Stimulated activated CD4-positive, alpha-beta T cell treated with anti-CD3 and anti-CD28 coated beads, Interleukin-4, amount 100 ng/mL, for 48 hours (primary cell): Measurements from ENCODE around the gene PRDM2.

Experiments used
- DNase-seq, 2 donors: peaks; one replicate each; pipeline ENCODE4 v3.0.0-alpha.2; 2020; ENCODE audit warnings: low read depth in 2 of 2

Gene PRDM2

DNA sequence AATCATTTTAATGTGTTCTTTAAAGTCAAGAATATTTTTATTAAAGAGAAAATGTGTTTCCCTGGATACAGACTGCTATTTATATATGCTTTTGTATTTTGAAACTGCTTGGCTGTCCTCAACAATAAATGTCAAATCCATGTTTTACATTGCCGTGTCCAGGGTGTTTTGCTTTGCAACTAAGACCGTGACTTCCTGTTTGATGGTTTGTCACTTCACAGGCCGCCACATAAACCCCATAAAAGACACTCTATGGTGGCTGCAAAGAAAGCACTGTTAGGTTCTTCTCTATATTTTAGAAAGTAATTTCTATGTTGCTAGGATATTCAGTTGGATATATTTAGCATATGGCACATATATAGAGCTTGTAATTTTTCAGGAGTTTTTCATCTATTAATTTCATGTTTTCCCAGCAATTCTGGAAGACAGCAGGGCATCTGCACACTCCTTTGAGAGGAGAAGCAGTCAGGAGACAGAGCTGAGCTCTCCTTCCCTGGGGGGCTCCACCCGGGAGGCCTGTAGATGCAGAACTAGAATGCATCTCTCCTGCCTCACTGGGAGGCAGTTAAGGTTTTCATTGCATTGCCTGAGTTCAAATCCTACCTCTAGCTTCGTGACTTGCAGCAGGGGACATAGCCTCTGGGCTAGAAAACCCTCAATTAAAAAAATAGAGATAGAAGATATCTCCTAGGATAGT, 33.1 kb downstream of the PRDM2 start:
- DNase-seq: no peak

DNA sequence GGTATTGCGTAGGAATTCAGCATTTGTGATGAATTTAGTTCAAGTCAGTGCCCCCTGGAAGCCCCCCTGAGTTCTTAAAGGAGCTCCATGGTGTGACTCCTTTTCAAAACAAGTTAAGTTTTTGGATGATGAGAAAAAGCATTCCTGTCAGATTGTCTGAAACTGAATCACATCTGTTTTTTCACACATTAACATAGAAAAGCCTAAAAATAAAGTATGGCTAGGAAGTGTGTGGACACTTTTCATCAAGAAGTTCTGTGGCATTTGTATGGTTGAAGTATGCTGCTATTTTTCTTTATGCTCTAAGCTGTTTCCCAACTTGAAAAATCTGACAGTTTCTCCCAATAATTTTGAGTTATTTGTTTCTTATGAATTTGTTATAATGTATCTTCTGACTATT, 33.7 kb downstream of the PRDM2 start:
- no peak for DNase-seq

DNA sequence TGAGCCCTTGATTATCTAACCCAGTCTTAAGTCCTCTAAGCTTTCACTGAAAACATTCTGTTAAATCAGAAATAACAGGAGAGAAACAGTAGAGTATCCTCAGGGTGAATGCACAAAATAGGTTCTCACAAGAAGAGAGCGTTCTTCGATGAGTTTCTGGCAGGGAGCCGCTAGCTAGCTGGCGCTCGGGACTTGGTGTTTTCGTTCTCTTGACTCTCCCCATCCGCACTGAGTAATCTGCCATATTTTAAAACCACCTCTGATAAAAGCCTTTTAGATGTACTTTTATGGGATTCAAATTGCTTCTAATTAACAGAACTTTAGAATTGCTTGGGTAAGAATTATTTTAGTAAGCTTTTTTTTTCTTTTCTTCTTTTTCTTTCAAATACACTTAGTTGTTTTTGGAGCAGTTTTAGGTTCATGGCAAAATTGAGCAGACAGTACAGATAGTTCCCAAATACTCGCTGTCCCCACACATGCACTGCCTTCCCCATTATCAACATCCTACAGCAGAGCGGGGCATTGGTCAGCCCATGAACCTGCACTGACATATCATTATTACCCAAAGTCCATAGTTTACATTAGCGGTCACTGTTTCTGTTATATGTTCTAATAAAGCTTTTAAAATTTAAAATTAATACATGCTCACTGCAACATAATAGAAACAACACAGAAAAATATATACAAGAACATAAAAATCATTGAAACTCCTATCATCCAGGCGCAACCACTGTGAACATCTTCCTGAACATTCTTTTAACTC, 35.4 kb downstream of the PRDM2 start:
- no peak for DNase-seq

DNA sequence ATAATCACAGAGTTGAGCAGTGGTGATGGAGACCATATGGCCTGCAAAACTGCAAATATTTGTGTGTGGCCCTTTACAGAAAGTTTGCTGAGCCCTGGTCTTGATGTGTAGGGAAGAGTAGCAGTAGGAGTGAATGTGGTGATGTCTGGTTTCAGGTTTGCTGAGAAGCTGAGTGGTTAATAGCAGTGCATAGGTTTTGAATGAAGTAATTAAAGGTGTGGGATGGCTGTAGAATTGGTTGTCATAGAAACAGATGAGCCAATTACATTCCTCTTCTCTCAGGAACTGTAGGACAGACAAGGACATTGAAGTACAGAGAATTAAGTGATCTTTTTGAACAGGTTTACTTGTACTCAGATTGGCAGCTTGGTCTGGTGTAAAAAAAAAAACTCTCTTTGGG, 37.4 kb downstream of the PRDM2 start:
- DNase-seq: no peak

DNA sequence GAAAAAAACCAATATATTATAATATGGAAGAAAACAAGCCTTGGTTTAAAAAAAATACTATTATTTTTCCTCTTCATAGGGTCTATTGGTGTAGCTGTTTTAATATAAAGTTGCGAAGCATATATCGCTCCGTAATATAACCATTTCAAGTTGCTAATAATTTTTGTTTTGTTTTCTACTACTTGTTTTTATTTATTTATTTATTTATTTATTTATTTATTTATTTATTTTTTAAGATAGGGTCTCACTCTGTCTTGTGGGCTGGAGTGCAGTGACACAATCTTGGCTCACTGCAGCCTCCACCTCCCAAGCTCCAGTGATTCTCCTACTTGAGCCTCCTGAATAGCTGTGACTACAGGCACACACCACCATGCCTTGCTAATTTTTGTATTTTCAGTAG, 46.4 kb downstream of the PRDM2 start:
- DNase-seq: no peak

DNA sequence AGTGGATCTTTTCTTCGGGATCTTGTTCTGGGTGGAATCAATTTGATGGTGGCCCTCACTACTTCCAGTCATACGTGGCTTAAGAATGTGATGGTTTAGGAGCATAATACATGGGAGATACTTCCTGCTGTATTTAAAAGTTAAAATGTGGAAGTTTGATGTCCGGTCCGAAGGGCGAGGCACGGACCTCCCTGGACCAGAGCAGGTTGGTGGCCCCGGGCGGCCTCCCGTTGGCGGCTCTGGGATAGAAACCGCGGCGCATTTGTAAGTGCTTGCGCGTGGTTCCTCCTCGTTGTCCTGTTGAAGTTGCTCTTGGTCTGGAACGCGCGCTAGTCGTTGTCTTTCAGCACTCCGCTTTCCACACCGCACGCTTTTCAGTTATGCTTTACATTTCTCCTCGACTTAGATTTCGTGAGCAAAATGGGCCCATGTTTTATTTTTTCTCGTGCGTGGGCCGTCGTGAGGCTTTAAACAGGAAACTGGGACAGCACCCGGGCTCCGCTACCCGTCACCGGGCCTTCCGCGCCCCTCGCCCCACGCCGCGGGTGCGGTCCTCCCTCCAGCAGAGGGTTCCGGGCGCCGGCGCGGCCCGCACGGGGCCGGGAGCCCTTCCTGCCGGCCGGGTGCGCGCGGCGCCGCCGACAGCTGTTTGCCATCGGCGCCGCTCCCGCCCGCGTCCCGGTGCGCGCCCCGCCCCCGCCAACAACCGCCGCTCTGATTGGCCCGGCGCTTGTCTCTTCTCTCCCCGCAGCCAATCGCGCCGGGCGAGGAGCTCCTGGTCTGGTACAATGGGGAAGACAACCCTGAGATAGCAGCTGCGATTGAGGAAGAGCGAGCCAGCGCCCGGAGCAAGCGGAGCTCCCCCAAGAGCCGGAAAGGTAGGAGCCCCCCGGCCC, 48.9 kb downstream of the PRDM2 start:
- DNase-seq: peak; percentile 90 to 93

DNA sequence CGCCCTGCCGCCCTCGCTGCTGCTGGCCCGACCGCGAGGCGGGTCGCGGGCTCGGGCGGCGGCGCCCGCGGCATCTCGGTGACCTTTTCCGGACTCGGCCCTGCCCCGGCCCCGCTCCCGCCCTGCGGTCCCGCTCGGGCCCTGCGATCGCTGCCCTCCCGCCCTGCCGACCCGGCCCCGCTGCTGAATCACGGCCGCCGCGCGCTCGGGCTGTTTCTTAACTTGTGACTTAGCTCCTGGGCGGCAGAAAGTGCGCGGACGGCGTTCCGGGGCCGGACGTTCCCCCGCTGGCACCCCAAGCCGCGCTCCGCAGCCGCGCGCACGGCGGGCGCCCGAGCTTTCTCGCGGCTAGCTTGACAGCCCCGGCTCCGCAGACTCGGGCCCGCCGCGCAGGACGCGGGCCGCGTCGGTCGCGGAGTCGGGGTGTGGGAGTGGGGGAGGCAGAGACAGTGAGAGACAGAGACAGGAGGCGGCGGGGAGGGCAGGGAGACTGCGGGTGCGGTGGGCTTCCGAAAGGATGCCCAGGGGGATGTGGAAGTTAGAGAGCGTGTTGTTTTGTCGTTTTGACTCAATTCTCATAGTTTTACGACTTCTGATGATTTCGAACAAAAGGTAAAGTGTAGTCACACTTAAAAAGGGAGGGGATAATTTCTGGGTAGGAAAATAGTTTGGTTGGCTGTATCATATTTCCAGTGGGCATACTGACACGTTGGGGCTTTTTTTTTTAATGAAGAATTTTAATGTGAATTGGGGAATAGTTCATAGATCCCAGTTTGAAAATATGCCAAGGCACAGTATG, 49.8 kb downstream of the PRDM2 start:
- DNase-seq: peak; percentile 34 to 39

DNA sequence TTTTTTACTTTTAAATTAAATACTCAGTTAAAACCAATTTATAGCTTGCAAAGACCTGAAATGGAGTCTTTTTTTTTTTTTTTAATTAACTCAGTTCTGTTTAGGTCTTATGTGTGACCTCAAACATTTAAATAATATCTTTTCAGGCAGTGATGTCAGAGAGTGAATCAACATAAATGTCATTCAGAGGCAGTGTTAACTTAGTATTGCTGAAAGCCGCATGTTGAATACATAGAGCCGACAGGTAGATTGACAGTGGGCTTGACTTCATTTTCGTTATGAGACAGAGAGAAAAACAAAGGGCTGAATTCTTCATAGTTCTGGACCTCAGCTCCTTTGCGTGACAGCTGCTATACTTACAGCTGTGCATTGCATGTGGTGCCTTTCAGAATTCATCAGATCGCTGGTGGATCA, 51.5 kb downstream of the PRDM2 start:
- DNase-seq: no peak

DNA sequence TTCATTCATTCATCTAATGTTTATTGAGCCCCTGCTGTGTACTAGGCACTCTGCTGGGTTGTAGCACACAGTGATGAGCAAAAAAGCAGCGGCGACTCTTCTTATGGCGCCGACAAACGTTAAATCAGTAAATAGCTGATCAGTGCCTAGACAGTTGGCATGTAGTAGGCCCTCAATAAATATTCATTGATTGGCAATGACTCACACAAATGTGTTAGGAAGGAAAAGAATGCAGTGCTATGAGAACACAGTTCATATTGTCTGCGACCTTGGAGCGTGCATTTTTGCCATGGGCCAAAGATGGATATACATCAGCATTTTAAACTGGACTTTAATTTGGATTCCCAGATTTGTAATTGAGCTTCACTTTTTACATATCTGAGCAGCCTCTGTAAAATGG, 52.0 kb downstream of the PRDM2 start:
- DNase-seq: no peak

DNA sequence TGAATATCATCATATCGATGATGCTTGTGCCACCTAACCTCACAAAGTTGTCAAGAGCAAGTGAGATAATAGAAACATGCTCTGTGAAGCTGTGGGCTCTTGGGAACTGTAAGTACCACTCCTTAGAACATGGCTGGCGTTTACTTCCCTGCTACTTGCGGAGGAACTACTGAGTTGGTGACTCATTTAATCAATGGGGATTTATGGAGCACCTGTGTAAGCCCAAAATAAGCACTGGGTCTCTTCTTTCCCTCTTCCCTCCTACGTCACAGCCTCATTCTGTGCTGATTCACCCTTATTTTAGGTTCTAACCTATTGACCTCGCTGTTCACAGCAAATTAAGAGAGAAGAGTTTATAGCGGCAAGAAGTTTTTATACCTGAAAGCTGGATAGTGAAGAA, 52.9 kb downstream of the PRDM2 start:
- DNase-seq: no peak

DNA sequence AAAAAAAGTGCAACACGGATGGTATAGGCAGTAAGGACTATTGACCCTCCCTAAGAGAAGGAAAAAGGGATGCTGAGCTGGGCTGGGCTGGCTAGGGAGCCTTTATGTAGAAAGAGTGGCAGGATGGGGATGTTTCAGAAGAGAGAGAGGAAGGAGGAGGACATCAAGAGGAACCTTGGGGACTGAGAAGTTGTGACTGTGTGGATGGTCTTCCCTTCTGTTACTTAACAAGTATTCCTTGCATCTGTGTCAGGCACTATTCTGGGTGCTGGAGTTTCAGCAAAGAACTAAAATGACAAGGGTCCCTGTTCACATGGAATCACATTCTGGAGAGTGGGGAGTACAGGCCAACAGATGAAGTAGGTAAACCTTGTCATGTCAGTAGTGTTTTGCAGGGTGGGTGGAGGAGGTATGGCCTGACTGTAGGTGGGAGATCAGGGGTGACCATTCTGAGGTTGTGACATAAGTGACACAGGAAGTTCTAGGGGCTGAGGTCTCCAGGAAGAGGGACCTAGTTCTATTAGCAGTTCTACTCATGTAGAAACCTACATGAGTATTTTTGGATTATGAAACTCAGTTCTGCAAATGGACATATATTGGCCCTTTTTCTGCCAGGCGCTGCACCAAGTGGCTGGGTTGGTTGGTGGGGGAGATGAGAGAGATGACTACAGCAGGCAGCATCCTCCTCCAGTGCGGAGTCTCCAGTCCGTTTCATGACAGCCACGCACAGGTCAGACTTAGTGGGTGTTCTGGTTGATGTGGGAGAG, 53.8 kb downstream of the PRDM2 start:
- no peak for DNase-seq

DNA sequence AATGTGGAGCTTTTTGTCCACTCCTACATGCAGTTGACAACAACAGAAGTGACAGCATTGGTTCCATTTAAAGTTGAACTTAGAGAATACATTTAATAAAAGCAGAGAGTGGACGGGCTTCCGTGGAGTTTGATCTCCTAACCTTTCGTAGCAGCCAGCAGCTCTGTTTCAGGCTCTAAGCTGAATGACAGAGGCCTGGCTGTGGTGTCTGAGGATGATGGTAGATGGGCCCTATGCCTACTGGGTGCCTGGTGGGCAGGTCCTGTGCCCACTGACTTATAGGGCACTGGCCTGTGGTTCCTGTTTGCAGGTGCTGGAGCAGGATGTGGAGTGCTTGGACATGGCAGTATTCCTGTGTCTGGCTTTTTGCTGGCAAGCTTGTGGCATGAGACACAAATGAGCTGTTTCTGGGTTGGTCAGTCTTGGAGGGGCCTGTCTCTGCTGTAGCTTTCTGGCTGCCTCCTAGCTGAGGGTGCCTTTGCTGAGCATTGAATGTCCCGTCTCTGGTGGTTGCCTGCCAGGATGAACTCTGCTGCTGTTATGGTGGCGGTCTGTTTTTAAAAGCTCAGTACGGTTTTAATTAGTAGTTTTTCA, 54.6 kb downstream of the PRDM2 start:
- DNase-seq: no peak

DNA sequence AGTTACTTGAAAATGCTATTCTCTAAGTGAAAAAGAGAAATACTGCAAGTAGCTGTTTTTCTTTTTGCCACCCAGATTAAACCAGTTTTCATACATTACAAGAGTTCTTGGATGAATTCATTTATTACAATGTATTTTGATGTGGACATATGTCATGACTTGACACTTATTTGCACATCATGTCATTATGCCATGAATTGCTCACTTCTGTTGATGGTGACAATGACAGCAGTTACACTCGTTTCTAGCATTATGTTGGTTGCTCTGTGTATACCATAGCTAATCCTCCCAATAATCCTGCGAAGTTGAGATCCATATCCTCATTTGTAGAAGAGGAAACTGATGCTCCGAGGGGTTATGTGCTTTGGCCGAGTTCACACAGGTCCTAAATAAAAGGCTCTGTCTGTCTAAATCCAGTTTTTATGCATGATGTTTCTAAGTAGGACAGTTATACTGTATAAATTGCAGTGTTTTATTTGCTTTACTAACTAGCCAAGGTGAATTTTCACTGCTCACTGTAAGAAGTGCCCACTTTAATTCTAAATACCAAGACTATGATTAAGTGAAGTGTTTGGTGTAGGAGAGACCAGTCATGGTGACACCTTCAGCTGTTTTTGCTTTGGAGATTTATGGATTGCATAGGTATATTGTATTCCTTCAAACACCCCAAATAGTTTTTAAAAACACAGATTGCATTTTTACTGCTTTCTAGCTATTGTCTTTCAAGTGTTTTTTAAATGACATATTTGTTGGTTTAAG, 56.7 kb downstream of the PRDM2 start:
- DNase-seq: no peak

DNA sequence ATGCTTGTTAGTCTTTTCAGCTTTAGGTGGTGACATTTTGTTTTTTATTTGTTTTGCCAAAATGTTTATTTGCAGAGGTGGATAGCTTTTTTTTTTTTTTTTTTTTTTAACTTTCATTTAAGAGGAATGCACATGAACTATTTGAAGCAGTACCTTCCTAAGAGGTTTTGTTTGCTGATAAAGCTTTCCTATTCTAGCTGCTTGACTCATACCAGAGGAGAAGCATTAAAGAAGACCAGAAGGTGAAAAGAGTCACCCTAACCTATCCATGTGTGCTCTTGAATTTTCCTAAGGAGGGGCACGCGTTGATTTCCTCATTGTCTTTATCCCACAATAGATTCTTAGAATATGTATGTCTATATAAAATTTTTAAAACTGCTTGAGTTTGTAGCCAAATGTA, 57.7 kb downstream of the PRDM2 start:
- no peak for DNase-seq

DNA sequence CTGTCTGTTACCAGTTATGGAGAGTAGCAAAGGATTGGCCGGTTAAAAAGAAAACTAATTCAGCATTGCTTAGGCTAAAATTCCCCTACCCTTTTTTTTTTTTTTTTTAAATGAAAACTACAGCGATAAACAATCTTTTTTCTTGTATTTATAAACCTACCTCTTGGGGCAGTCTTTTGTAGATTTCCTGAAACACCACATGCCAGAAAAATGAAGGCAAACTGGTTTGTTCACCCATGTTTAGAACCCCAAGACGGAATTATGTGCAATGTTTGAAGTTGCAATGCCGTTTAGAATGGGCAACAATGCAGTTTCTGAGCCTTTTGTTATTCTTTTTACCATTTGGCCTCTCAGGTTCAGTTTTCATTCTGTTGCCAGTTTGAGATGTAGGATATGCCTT, 59.1 kb downstream of the PRDM2 start:
- DNase-seq: no peak

DNA sequence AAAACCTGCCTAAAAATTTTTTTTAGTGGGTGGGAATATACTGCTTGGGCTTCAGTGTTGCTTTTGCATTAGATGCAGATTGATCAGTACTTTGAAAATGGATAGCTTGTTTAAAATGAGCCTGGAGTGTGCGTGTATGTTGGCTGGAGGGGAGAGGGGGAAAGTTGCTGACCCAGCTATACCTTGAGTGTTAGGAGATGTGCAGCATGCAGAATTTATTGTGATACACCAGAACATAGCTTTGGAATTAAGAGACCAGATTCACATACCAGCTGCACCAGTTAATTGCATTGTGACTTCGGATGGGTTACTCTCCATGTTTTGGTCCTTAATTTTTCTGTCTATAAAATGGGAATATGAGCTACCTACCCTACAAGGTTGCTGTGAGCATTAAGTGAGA, 60.4 kb downstream of the PRDM2 start:
- no peak for DNase-seq

DNA sequence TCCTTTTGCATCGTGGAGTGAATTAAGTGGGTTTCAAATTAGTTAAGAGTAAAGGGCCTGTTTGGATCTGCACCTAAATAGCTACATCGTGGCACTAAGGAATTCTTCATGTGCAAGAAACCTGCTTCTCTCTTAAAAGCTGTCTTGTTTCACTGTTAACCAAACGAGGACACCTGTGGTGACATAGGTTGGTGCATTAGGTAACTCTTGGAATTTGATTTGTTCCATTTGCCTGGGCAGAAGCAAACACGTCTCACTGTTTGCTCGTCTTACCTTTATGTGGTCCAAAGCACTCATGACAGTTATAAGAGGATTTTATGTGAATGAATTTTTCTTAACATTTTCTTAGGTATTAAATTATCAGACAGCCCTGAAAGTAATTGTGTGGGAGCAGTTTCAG, 60.9 kb downstream of the PRDM2 start:
- DNase-seq: no peak

DNA sequence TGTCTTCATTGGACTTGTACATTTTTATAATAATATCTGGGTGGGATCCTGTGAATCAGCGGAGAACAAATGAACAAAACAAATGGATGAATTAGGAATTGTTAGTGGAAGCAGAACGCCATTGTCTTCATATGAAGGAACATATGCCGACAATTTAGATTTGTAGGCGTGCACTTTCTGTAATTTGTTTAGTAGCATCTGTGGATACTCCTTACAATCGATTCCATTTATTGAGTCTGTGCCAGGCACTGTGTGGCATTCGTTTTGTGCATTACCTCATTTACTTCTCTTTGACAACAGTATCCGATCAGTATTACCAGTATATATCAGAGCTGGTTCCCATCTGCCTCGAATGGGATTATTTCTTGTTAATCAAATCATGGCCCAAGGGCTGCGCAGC, 61.9 kb downstream of the PRDM2 start:
- no peak for DNase-seq

DNA sequence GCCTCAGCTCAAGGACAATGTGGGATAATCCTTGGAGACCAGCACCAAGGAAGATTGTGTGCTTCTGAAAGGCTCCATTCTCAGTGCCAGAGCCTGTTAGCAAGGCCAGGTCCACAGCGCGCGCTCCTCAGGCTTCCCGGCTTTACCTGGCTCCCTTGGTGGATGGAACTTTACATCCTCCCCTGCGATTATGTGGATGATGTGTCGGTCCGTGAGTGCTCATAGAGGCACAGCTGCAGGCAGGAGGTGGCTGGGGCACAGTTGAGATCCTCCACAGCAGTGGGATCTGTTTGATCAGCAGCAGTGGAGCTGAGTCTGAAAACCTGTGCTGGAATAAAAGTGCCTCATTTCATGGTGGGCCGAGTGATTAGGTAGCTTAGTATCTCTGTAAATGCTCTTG, 62.7 kb downstream of the PRDM2 start:
- no peak for DNase-seq

DNA sequence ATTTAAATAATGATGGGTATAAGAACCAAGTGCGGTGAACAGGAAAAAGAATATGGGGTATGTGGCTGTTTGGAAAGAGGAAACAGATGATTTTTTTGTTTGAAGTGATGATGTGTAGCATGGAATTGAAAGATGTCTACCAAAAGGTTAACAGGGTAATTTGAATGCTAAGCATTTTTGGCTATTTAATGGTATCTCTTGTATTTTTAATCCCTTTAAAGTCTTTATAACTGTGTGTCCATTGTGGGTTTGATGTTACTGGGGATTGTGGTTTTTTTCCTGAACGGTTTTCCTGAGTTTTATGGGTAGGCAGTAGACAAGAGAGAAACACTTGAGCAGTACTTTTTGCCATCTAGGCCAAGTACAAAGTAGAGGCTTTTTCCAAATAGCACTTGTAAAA, 63.2 kb downstream of the PRDM2 start:
- DNase-seq: no peak
